Mesenchymal stem cell (in vitro differentiated cells and primary cell): ENCODE results near the gene RNF169.

Experiments used
- DNase-seq: peaks from one replicate; pipeline ENCODE4 v3.0.0-alpha.2; 2013
- H2AFZ ChIP-seq: one replicate; pipeline ENCODE4 v1.6.1; 2013; ENCODE audit warnings: low read depth, mild to moderate bottlenecking, control low read depth, inconsistent platforms, low read length, moderate library complexity
- H2AK5ac ChIP-seq: 2 replicates; pipeline ENCODE4 v1.6.1; 2013; ENCODE audit warnings: low read length, moderate library complexity, mild to moderate bottlenecking, inconsistent platforms; ENCODE audit not compliant: severe bottlenecking
- H2BK120ac ChIP-seq: one replicate; pipeline ENCODE4 v1.6.1; 2013; ENCODE audit warnings: low read depth, mild to moderate bottlenecking, inconsistent platforms, low read length, moderate library complexity
- H2BK12ac ChIP-seq, 2 experiments: one replicate each; pipeline ENCODE4 v1.6.1; 2013; ENCODE audit warnings: inconsistent platforms in 2 of 2, low read length in 2 of 2, mild to moderate bottlenecking in 2 of 2, moderate library complexity in 2 of 2, control low read depth in 1 of 2
- H2BK15ac ChIP-seq: one replicate; pipeline ENCODE4 v1.6.1; 2013; ENCODE audit warnings: mild to moderate bottlenecking, low read depth, inconsistent platforms; ENCODE audit not compliant: poor library complexity, severe bottlenecking
- H2BK5ac ChIP-seq: 2 replicates; pipeline ENCODE4 v1.6.1; 2013; ENCODE audit warnings: low read depth, mild to moderate bottlenecking, low read length, control low read depth, inconsistent platforms; ENCODE audit not compliant: poor library complexity, severe bottlenecking
- H3K14ac ChIP-seq, 2 experiments: one replicate each; pipeline ENCODE4 v1.6.1; 2013; ENCODE audit warnings: inconsistent platforms in 2 of 2, low read length in 2 of 2, control low read depth in 1 of 2, mild to moderate bottlenecking in 1 of 2, moderate library complexity in 1 of 2
- H3K18ac ChIP-seq, 2 experiments: one replicate each; pipeline ENCODE4 v1.6.1; 2013; ENCODE audit warnings: inconsistent platforms in 2 of 2, low read length in 2 of 2, control low read depth in 1 of 2, low read depth in 1 of 2, mild to moderate bottlenecking in 1 of 2
- H3K23ac ChIP-seq, 2 experiments: one replicate each; pipeline ENCODE4 v1.6.1; 2013; ENCODE audit warnings: inconsistent platforms in 2 of 2, low read length in 2 of 2, mild to moderate bottlenecking in 2 of 2, moderate library complexity in 2 of 2, control low read depth in 1 of 2
- H3K27ac ChIP-seq: 2 replicates; pipeline ENCODE4 v1.5.1; 2013; ENCODE audit warnings: mild to moderate bottlenecking, moderate library complexity, low read length, control low read depth, inconsistent platforms; ENCODE audit not compliant: poor library complexity, severe bottlenecking
- H3K27me3 ChIP-seq, 2 experiments: 2 replicates each; pipeline versions ENCODE4 v1.6.1 to v1.7.0; 2013; ENCODE audit warnings: low read length in 2 of 2, mild to moderate bottlenecking in 2 of 2, moderate library complexity in 2 of 2, control low read depth in 1 of 2, inconsistent platforms in 1 of 2; ENCODE audit not compliant: control insufficient read depth in 1 of 2, insufficient read depth in 1 of 2
- H3K36me3 ChIP-seq, 2 experiments: 2 replicates each; pipeline versions ENCODE4 v1.6.1 to v1.7.0; 2013; ENCODE audit warnings: low read length in 2 of 2, control low read depth in 1 of 2, inconsistent platforms in 1 of 2, low read depth in 1 of 2, mild to moderate bottlenecking in 1 of 2; ENCODE audit not compliant: insufficient read depth in 2 of 2, control insufficient read depth in 1 of 2
- H3K4ac ChIP-seq, 2 experiments: one replicate each; pipeline ENCODE4 v1.6.1; 2013; ENCODE audit warnings: inconsistent platforms in 2 of 2, low read length in 2 of 2, mild to moderate bottlenecking in 2 of 2, moderate library complexity in 2 of 2, control low read depth in 1 of 2, low read depth in 1 of 2
- H3K4me1 ChIP-seq: 2 replicates; pipeline ENCODE4 v1.6.1; 2013; ENCODE audit warnings: low read depth, low read length, control low read depth; ENCODE audit not compliant: control insufficient read depth, insufficient read depth
- H3K4me2 ChIP-seq: 2 replicates; pipeline ENCODE4 v1.6.1; 2013; ENCODE audit warnings: low read length, mild to moderate bottlenecking, inconsistent platforms; ENCODE audit not compliant: poor library complexity, severe bottlenecking
- H3K4me3 ChIP-seq, 2 experiments: 2 replicates each; pipeline versions ENCODE4 v1.5.1 to v1.7.0; 2013; ENCODE audit warnings: low read length in 2 of 2, mild to moderate bottlenecking in 2 of 2, control low read depth in 1 of 2, low read depth in 1 of 2; ENCODE audit not compliant: insufficient read depth in 1 of 2
- H3K79me1 ChIP-seq: replicated peaks from 2 replicates; pipeline ENCODE4 v1.6.1; 2013; ENCODE audit warnings: mild to moderate bottlenecking, control low read depth, low read length, inconsistent platforms; ENCODE audit not compliant: poor library complexity, severe bottlenecking
- H3K9ac ChIP-seq: 2 replicates; pipeline ENCODE4 v1.7.0; 2013; ENCODE audit warnings: mild to moderate bottlenecking, low read length, moderate library complexity
- H3K9me3 ChIP-seq: 2 replicates; pipeline ENCODE4 v1.7.0; 2013; ENCODE audit warnings: mild to moderate bottlenecking, low read length; ENCODE audit not compliant: control insufficient read depth
- H4K8ac ChIP-seq: one replicate; pipeline ENCODE4 v1.6.1; 2013; ENCODE audit warnings: inconsistent platforms, mild to moderate bottlenecking, low read length, moderate library complexity
- H4K91ac ChIP-seq: one replicate; pipeline ENCODE4 v1.6.1; 2013; ENCODE audit warnings: mild to moderate bottlenecking, low read length, inconsistent platforms
- WGBS: methylation state at CpG from one replicate; pipeline ENCODE4 v1.1.7; 2013; ENCODE audit warnings: mixed read lengths; 5-methylcytosine and 5-hydroxymethylcytosine counted together

Gene RNF169

DNA sequence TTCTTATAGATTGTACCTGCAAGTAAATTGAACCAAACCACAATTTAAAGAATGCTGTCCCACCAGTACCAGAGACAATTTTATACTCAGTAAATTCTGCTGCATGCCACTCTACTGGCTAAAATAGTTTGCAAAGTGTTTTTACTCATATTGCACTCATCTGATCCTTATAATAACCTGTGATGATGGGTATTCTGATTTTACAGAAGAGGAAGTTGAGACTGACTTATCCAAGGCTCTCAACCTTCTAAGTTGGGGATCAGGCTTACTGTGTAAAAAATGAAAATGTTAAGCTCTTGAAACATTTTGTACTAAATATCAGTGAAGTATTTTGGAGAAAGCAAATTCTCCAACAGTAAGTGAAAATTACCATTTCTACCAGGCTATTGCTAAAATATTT, 37.9 kb downstream of the RNF169 start:
- no peak for DNase-seq
- Histone ChIP-seq H2BK120ac (no peak overlapping the region), H2BK15ac (no peak overlapping the region), H4K8ac (no peak overlapping the region), H2AFZ (no peak overlapping the region), H3K4me3 (no peak overlapping the region), H3K9ac (no peak overlapping the region), H3K18ac (no peak overlapping the region), H2AK5ac (no peak overlapping the region), H3K4me1 (no peaks in the 10 kb centered on the region), H3K9me3 (no peaks in the 10 kb centered on the region), H3K23ac (no peak overlapping the region), H3K79me1 (peaks cover 25% of the 10 kb centered on the region), H2BK5ac (no peak overlapping the region), H3K14ac (no peak overlapping the region), H2BK12ac (no peak overlapping the region), H3K36me3 (peaks cover 13 to 23% of the 10 kb centered on the region in 2 experiments), H3K27ac (no peak overlapping the region), H3K27me3 (no peaks in the 10 kb centered on the region), H3K4ac (no peak overlapping the region), H3K4me2 (no peak overlapping the region), H4K91ac (no peak overlapping the region)

DNA sequence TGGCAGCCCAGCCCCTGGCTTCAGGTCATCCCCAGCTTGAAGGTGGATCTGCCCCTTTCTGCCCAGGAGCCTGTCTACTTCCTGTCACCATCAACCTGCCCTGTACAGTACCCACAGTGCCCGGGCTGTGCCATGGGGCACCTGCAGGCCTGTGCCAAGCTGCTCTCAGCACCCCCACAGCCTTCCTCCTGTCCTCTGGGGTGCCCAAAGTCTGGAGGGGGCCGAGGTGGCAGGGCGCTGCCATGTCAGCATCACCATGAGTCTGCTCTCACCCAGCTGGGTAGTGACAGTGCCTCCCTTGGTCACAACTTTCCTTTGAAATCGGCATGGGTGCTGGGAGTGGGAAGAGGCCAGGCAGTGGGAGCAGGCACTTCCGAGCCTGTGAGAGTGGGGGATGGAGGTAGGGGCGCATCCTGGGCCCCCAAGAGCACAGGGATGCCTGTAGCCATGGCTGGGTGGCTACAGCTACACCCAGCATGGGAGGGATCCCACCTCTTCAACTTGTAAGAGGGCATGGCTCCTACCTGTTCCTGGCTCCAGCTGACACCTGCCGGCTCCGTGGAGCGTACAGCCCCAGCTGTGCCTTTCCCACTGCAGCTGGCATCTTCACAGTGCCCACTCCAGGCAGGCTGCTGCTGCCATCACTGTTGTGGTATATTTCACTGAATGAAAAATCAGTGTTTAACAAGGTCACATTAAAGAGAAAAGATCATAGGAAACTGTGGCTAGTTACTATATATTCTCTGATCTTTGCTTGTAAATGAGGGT, 42.9 kb downstream of the RNF169 start:
- Histone ChIP-seq H2BK12ac (no peak overlapping the region), H3K9ac (no peak overlapping the region), H2BK5ac (no peak overlapping the region), H2AFZ (no peak overlapping the region), H3K4ac (no peak overlapping the region), H3K27me3 (no peaks in the 10 kb centered on the region), H3K14ac (no peak overlapping the region), H3K4me2 (no peak overlapping the region), H3K18ac (no peak overlapping the region), H3K4me3 (no peak overlapping the region), H3K36me3 (peaks cover 26 to 60% of the 10 kb centered on the region in 2 experiments), H3K9me3 (no peaks in the 10 kb centered on the region), H2BK15ac (no peak overlapping the region), H3K4me1 (no peaks in the 10 kb centered on the region), H2AK5ac (no peak overlapping the region), H2BK120ac (no peak overlapping the region), H4K8ac (no peak overlapping the region), H3K79me1 (peaks cover 27% of the 10 kb centered on the region), H3K23ac (no peak overlapping the region), H3K27ac (no peak overlapping the region), H4K91ac (peak overlapping the region; percentile 58)
- no peak for DNase-seq
- 98% methylated on average over 9 of the region's 9 CpGs for whole genome bisulfite sequencing

GRCh38 chr11:74806267-74806666, 57.6 kb downstream of the RNF169 start:
- H3K27ac ChIP-seq = no peak overlapping the region
- no peak overlapping the region for H2BK12ac ChIP-seq
- H3K79me1 ChIP-seq = peaks cover 24% of the 10 kb centered on the region
- no peak for DNase-seq
- H4K91ac ChIP-seq = no peak overlapping the region
- H2BK120ac ChIP-seq = no peak overlapping the region
- no peaks in the 10 kb centered on the region for H3K4me1 ChIP-seq
- no peak overlapping the region for H2BK5ac ChIP-seq
- H3K36me3 ChIP-seq = peaks cover 0 to 41% of the 10 kb centered on the region in 2 experiments
- no peaks in the 10 kb centered on the region for H3K27me3 ChIP-seq
- H3K23ac ChIP-seq = no peak overlapping the region
- H3K4me3 ChIP-seq = no peak overlapping the region
- no peak overlapping the region for H2BK15ac ChIP-seq
- H2AK5ac ChIP-seq = no peak overlapping the region
- no peak overlapping the region for H3K18ac ChIP-seq
- no peaks in the 10 kb centered on the region for H3K9me3 ChIP-seq
- H3K4me2 ChIP-seq = no peak overlapping the region
- no peak overlapping the region for H2AFZ ChIP-seq
- no peak overlapping the region for H3K4ac ChIP-seq
- no peak overlapping the region for H3K14ac ChIP-seq
- no peak overlapping the region for H4K8ac ChIP-seq
- 100% methylated on average over 1 of the region's 3 CpGs for WGBS
- no peak overlapping the region for H3K9ac ChIP-seq

- Histone ChIP-seq H3K36me3 (peaks cover 7 to 53% of the 10 kb centered on the region in 2 experiments), H3K18ac (no peak overlapping the region), H2BK120ac (no peak overlapping the region), H3K14ac (no peak overlapping the region), H3K79me1 (peaks cover 22% of the 10 kb centered on the region), H3K9me3 (no peaks in the 10 kb centered on the region), H4K8ac (no peak overlapping the region), H2BK15ac (no peak overlapping the region), H3K9ac (no peak overlapping the region), H3K27ac (no peak overlapping the region), H2AK5ac (no peak overlapping the region), H3K4me2 (no peak overlapping the region), H2BK5ac (no peak overlapping the region), H4K91ac (no peak overlapping the region), H3K23ac (no peak overlapping the region), H3K27me3 (no peaks in the 10 kb centered on the region), H3K4me1 (no peaks in the 10 kb centered on the region), H2AFZ (no peak overlapping the region), H2BK12ac (no peak overlapping the region), H3K4me3 (no peak overlapping the region), H3K4ac (no peak overlapping the region)
- no peak for DNase-seq
Observed at GRCh38 chr11:74809801-74810200, 61.2 kb downstream of the RNF169 start.
